ENCODE results near the gene SLFN13.
"Not testable (repeated sequence)": the region's sequence is repeated elsewhere in the genome, so short reads cannot be mapped to it uniquely, and the experiment has no call there.

- TF ChIP-seq, protein P1, sequence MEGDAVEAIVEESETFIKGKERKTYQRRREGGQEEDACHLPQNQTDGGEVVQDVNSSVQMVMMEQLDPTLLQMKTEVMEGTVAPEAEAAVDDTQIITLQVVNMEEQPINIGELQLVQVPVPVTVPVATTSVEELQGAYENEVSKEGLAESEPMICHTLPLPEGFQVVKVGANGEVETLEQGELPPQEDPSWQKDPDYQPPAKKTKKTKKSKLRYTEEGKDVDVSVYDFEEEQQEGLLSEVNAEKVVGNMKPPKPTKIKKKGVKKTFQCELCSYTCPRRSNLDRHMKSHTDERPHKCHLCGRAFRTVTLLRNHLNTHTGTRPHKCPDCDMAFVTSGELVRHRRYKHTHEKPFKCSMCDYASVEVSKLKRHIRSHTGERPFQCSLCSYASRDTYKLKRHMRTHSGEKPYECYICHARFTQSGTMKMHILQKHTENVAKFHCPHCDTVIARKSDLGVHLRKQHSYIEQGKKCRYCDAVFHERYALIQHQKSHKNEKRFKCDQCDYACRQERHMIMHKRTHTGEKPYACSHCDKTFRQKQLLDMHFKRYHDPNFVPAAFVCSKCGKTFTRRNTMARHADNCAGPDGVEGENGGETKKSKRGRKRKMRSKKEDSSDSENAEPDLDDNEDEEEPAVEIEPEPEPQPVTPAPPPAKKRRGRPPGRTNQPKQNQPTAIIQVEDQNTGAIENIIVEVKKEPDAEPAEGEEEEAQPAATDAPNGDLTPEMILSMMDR (conservative IDR thresholded peaks at IDR 0.05), result not testable (repeated sequence)
- TF ChIP-seq ZFX (IDR thresholded peaks at IDR 0.05), result not testable (repeated sequence)
These were observed 27.5 kb downstream of the SLFN13 start for GRCh38 chr17:35421069-35421468.
